ENCODE data around the gene ANTXR1. TPM values are rescaled to one million over a fixed set of nuclear protein-coding genes. Genes with fewer than 3 reads are reported as not detected.

The ANTXR1 gene
- total RNA-seq, 1 experiment from 2014 or later, result 0.66 TPM

DNA sequence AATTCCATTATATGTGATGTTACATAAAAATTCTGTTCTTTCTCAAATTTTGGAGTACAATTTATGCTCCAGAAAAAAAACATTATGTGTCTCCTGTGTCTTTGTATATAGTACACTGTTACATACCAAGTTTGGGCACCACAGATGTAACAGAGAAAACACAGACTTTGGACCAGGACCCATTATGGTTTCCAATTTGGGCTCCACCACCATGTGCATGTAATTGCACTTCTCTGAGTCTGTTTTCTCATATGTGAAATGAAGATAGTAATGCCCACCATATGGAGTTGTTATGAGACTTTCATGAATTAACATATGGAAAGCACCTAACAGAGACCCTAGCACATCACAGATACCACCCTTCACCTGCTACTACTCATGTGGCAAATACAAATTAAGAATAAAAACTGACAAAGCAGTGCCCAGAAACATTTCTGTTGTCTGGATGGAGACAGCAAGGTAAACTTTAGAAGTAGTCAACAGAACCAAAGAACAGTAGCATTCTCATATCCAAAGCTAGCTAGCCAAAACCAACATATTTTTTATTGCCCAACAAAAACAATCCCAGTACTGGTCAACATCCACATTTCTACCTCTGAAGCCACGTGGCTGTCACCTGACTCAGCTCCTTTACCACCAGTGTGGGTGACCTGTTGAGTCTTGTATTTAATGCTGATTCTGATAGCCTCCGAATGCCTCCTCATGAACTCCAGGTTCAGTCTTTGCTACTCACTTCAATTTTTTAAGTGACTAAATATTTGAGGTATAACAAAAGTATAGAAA is 42.9 kb downstream of the ANTXR1 start:
- H3K27me3 Mint-ChIP-seq (ENCODE audit: unreplicated experiment), result peaks cover 12% of the 10 kb centered on the region
- no peak for DNase-seq
- intact Hi-C loops (cut with micrococcal nuclease; ENCODE audit: unreplicated experiment), result no loop called here
- BruUV-seq (replicated peaks), result no TSS peak
- H3K4me3 Mint-ChIP-seq (ENCODE audit: low read depth, unreplicated experiment), result no peak overlapping the region
- CTCF ChIA-PET, result no interaction called here
- no peaks in the 10 kb centered on the region for H3K36me3 Mint-ChIP-seq (ENCODE audit: insufficient read depth, unreplicated experiment)
- TF ChIP-seq, protein P1, sequence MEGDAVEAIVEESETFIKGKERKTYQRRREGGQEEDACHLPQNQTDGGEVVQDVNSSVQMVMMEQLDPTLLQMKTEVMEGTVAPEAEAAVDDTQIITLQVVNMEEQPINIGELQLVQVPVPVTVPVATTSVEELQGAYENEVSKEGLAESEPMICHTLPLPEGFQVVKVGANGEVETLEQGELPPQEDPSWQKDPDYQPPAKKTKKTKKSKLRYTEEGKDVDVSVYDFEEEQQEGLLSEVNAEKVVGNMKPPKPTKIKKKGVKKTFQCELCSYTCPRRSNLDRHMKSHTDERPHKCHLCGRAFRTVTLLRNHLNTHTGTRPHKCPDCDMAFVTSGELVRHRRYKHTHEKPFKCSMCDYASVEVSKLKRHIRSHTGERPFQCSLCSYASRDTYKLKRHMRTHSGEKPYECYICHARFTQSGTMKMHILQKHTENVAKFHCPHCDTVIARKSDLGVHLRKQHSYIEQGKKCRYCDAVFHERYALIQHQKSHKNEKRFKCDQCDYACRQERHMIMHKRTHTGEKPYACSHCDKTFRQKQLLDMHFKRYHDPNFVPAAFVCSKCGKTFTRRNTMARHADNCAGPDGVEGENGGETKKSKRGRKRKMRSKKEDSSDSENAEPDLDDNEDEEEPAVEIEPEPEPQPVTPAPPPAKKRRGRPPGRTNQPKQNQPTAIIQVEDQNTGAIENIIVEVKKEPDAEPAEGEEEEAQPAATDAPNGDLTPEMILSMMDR (IDR thresholded peaks at IDR 0.05; ENCODE audit: unreplicated experiment), result no peak
- no peak overlapping the region for H3K27ac Mint-ChIP-seq (ENCODE audit: unreplicated experiment)
- no peaks in the 10 kb centered on the region for H3K9me3 Mint-ChIP-seq (ENCODE audit: low read depth, unreplicated experiment)
- no peaks in the 10 kb centered on the region for H3K4me1 Mint-ChIP-seq (ENCODE audit: low read depth, unreplicated experiment)

DNA sequence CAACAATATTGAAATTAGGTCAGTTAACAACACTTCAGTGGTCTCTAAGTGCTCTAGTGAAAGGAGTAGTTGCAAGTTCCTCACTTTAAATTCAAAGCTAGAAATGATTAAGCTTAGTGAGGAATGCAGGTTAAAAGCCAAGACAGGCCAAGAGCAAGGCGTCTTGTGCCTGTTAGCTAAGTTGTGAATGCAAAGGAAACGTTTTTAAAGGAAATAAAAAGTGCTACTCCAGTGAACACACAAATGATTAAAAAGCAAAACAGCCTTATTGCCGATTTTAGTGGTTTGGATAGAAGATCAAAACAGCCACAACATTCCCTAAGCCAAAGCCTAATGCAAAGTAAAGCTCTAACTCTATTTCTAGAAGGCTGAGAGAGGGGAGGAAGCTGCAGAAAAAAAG is 44.7 kb downstream of the ANTXR1 start:
- intact Hi-C loops (cut with micrococcal nuclease; ENCODE audit: unreplicated experiment), result no loop called here
- Mint-ChIP-seq H3K4me3 (ENCODE audit: low read depth, unreplicated experiment) (no peak overlapping the region), H3K36me3 (ENCODE audit: insufficient read depth, unreplicated experiment) (no peaks in the 10 kb centered on the region), H3K27ac (ENCODE audit: unreplicated experiment) (no peak overlapping the region), H3K4me1 (ENCODE audit: low read depth, unreplicated experiment) (no peaks in the 10 kb centered on the region), H3K27me3 (ENCODE audit: unreplicated experiment) (peaks cover 29% of the 10 kb centered on the region), H3K9me3 (ENCODE audit: low read depth, unreplicated experiment) (no peaks in the 10 kb centered on the region)
- BruUV-seq (replicated peaks), result no TSS peak
- TF ChIP-seq, protein P1 (IDR thresholded peaks at IDR 0.05; ENCODE audit: unreplicated experiment), result no peak
- CTCF ChIA-PET, result no interaction called here
- DNase-seq, result no peak

- CTCF ChIA-PET, result interaction anchor here (0.5 kb wide), 1 partner anchor 66 kb away, joined by 4 read pairs; no protein-coding TSS in a partner anchor
Observed at GRCh38 chr2:69059731-69060290, 46.8 kb downstream of the ANTXR1 start.

DNA sequence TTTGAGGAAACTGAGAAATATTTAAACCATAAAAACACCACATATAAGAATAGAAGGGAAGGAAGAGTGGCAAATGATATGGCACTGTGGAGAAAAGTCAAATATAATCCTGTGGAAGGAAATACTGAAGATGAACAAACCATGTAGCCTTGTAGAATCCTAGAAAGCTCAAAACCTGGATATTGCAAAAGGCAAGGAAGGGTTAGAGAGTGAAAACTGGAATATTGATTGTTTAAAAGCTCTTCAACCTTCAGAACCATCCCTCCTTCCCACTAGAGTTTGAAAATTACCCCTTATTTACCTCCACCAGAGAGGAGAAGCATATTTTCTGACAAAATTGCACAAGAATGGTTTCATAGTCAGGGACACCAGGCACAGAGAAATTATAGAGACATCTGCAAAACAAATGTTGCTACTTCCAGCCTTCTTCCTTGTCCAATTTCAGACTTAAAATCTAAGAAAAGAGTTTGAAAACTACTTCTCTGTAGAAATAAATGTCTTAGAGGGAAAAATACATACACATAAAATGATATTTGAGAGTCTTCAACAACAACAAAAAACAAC is 48.0 kb downstream of the ANTXR1 start:
- no TSS peak for BruUV-seq (replicated peaks)
- CTCF ChIA-PET, result interaction anchor here (0.6 kb wide), 1 partner anchor 401 kb away, joined by 8 read pairs; no protein-coding TSS in a partner anchor
- Mint-ChIP-seq H3K4me3 (ENCODE audit: low read depth, unreplicated experiment) (no peak overlapping the region), H3K27me3 (ENCODE audit: unreplicated experiment) (peaks cover 32% of the 10 kb centered on the region), H3K4me1 (ENCODE audit: low read depth, unreplicated experiment) (no peaks in the 10 kb centered on the region), H3K9me3 (ENCODE audit: low read depth, unreplicated experiment) (no peaks in the 10 kb centered on the region), H3K36me3 (ENCODE audit: insufficient read depth, unreplicated experiment) (no peaks in the 10 kb centered on the region), H3K27ac (ENCODE audit: unreplicated experiment) (no peak overlapping the region)
- intact Hi-C loops (cut with micrococcal nuclease; ENCODE audit: unreplicated experiment), result no loop called here
- TF ChIP-seq, protein P1 (IDR thresholded peaks at IDR 0.05; ENCODE audit: unreplicated experiment), result no peak
- DNase-seq, result no peak

More at GRCh38 chr2:69059731-69060290, 46.8 kb downstream of the ANTXR1 start:
- TF ChIP-seq, protein P1 (IDR thresholded peaks at IDR 0.05; ENCODE audit: unreplicated experiment), result no peak
- no peaks in the 10 kb centered on the region for H3K36me3 Mint-ChIP-seq (ENCODE audit: insufficient read depth, unreplicated experiment)
- peaks cover 29% of the 10 kb centered on the region for H3K27me3 Mint-ChIP-seq (ENCODE audit: unreplicated experiment)
- H3K27ac Mint-ChIP-seq (ENCODE audit: unreplicated experiment), result no peak overlapping the region
- H3K4me1 Mint-ChIP-seq (ENCODE audit: low read depth, unreplicated experiment), result no peaks in the 10 kb centered on the region
- no peaks in the 10 kb centered on the region for H3K9me3 Mint-ChIP-seq (ENCODE audit: low read depth, unreplicated experiment)
- intact Hi-C loops (cut with micrococcal nuclease; ENCODE audit: unreplicated experiment), result no loop called here
- no TSS peak for BruUV-seq (replicated peaks)
- H3K4me3 Mint-ChIP-seq (ENCODE audit: low read depth, unreplicated experiment), result no peak overlapping the region
- no peak for DNase-seq

Measured in Calu3 (cell line).